DMS53 treated with DMSO at 0.1 percent for 48 hours (cell line): ENCODE data around the gene CD300H.

Experiments used
- DNase-seq: peaks from one replicate; lab custom pipeline; 2025; ENCODE audit not compliant: unreplicated experiment; lab: John Stamatoyannopoulos, UW

Gene CD300H

DNA sequence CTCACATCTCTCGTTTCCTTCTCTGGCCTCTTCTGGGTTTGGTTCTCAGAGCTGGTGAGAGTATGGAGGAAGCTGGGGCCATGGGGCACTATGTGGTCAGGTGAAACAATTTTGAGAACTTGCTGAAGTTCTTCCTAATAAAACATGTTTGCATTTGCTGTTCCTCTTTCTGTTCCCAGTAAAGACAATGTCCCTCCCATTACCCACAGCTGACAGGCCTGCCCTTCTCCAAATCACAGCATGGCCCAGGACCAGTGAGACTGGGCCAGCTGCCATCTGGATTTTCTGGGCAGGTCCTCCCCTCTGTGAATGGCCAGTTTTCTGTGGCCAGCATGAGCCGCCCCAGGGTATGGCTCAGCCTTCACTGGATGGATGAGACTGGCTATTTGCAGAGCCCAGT lies at the start of gene CD300H:
TSS of gene CD300H (minus strand) at position 113 of the 400 bp plus-strand sequence.
- DNase-seq, result no peak

DNA sequence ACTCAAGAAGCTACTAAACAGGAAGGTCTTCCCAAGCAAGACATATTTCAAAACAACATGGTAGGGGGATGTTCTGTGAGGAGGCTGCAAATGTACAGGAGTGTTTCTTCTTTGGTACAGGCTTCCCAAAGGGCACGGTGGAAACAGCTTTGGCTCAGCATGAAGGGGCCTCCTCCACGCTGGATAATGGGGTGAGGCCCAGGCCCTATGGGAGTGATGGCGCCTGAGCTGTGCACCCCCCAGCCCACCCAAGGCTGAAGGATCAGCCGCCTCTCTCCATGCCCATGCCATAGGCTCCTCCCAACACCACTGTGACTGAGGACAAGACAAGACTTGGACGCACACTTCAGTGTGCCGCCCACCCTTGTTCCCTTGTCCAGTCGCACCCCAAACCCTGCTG lies 49.4 kb upstream of the CD300H start:
- DNase-seq, result no peak

DNA sequence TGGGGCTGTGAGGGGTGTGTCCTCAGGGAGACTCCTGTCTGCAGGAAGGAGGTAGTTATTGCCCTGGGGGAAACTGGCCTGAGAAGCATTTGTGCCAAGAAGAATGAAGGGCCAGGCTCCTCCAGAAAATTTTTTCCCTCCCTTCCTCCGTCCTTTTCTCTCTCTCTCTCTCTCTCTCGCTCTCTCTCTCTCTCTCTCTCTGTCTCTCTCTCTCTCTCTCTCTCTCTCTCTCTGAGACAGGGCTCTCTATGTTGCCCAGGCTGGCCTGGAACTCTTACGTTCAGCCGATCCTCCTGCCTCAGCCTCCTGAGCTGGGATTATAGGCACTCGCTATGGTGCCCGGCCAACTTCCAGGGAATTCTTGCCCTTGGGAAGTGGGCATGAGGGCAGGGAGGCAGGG lies 44.7 kb upstream of the CD300H start:
- no peak for DNase-seq

DNA sequence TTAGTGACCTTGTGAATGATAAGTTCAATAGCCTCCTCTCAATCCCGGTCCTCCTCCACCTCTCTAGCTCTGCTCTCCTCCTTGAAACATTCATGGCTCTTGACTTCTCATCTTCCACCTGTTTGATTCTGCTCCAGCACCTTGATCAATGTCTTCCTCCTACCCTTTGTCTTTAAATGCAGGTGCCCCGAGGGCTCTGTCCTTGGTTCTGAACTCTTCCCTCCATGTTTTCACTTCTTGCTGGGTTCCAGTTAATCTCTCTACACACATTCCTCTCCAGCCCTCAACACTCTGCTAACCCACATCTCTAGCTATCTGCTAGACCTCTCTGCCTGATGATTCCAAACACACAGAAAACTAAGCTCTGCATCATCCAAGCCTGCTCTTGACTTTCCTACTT lies 42.8 kb upstream of the CD300H start:
- DNase-seq, result no peak

DNA sequence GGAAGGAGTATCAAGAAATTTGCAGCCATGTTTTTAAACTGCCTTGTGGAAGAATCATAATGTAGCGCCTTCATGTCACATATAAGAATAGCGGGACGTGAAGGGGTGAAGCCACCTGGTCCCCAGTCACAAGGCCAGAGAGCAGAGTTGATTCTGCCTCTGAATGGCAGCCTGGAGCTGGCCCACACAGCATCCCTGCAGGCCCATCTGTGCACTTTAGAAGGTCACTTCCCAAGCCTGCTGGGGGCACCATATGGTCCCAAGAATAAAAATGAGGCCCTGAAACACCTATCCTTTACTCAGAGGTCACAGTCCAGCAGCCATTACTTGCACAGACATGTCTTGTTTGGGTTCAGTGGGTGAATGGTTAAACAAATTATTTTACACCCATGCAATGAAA lies 41.2 kb upstream of the CD300H start:
- DNase-seq, result no peak

DNA sequence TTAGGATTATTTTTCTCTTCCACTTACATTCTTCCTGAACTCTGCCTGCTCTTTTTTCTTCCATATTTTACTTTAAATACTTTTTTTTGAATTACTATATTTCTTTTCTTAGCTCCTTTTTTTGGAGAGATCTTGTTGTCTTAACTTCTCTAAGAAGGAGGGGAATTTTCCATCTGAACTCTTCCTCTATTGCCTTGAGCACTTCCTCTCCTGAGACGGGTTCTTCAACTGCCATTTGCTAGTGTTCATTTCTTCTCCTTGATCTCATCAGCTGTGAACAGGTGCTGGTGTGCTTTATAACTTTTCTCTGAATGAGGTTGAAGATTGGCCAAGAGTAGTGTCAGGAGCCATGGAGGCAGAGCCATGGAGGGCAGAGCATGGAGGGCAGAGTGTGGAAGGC lies 39.9 kb upstream of the CD300H start:
- DNase-seq, result no peak

DNA sequence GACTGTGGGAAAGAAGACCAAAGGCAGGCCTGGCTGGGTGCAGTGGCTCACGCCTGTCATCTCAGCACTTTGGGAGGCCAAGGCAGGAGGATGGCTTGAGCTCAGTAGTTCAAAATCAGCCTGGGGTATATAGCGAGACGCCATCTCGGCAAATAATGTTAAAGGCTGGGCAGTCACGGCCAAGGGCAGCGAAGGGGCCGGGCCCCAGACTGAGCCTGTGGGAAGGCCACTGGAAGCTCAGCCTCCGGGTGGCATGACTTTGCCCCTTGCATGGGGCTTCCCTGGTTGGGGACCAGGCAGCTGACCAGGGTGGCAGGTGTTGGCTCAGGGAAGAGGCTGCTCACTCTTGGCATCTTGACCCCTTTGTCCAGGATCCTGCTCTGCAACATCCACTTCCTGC lies 38.7 kb upstream of the CD300H start:
- DNase-seq, result no peak

DNA sequence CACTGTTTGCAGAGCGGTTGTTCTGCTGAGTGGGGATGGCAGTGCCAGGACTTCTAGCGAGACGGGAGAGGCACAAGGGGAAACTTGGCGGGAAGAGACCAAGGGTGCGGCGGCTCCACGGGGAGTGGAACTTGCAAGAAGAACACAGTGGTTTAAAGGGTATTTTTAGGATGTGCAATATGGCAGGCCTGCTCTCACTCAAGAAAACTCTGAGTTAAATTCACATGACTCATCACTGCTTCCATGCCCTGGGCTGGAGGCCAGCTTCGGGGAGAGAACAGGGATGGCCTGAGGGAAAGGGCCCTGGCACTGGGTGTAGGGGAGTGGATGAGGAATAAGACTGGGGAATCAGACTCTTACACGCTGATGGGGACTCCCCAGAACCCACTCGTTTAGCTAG lies 38.1 kb upstream of the CD300H start:
- DNase-seq, result no peak

DNA sequence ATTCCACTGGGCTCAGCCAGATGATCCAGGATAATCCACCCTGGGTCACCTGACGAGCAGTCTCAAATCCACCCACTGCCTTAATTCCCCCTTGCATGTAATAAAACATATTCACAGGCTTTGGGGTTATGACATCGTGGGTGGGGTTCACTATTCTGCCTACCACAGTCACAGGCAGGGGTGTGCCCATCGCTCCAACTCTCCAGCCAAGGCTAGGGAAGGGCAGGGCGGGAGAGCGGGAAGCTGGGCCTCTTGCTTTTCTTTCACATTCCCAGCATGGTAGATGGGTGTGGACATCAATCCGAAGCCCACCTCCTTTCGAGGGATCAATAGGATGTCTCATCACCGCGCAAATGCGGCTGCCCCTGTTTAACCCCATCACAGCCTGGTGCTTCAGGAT lies 37.5 kb upstream of the CD300H start:
- DNase-seq, result no peak

DNA sequence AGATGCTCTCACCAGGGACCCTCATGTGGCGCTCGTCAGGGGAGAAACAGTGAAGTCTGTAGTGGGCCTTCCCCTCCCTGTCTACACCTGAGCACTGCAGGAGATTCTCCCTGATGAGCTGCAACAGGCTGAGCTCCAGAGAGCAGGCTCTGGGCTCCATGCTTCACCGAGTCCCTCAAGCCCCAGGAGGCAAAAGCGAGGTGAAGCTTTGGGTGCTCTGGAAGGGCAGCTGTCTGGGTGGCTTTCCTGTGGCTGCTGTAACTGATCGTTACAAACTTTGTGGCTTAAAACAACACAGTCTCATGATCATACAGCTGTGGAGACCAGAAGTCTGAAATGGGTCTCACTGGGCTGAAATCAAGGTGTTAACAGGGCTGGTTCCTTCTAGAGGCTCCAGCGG lies 36.9 kb upstream of the CD300H start:
- no peak for DNase-seq

DNA sequence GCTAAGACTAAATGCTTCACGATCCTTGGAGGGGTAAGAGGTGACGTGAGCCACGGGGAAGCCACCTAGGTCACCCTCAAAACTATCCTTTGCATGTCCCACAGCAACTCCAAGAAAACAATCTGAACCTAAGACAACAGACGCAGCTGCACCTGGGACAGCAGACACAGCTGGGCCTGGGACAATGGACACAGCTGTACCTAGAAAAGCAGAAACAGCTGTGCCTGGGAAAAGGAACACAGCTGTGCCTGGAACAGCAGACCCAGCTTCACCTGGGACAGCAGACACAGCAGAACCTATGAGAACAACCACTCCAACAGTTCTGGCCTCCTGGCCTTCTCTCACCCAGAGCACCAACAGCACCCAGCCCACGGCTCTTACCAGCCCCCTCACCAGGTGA lies 36.4 kb upstream of the CD300H start:
- no peak for DNase-seq

DNA sequence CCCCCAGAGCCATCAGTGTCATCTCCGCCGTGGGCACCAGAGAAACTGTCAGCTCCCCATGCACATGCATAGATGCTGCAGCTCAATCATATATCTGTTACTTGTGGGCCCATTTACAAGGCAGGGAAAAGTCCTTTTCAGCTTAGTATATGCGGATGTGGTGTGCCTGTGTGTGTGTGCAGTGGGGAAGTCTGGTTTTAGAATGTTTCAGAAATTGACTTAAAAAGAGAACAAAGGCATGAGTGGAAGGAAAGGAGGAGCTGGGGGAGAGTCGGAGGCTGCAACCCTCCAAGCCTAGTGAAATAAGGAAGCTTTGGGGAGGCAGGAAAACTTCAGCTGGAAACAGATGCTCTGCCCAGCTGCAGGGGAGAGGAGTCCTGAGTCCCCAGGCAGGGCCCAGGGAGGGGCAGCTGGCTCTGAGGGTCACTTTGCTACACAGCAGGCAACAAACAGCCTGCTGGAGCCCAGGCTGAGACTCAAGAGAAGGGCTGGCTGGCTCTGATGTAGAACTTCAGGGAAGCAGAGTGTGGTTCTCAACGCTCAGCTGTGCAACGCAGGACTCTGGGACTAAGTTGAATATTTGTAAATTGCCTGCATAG lies 35.8 kb upstream of the CD300H start:
- DNase-seq, result no peak

DNA sequence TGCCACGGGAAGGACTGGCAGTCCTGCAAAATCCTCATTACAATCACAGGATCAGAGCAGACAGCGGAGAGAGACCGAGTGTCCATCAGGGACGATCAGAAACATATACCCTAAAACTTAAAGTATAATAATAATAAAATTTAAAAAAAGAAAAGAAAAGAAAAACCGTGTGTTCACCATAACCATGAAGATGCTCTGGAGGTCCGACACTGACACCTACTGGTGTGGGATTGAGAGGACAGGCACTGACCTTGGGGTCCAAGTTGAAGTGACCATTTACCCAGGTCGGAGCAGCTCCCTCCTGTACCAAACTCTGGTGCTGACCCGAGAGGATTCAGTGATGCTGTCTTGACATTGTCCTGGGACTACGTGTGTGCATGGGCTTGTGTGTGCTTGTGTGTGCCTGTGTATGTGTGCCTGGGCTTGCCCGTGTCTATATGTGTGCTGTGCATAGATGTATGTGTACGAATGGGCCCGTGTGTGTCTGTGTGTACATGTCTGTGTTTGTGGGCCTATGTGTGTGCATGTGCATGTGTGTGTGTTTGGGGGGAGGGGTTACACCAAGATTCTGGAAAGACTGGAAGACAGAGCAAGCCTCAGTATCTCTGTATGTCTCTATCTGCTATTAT lies 34.7 kb upstream of the CD300H start:
- peak; percentile 42 for DNase-seq

DNA sequence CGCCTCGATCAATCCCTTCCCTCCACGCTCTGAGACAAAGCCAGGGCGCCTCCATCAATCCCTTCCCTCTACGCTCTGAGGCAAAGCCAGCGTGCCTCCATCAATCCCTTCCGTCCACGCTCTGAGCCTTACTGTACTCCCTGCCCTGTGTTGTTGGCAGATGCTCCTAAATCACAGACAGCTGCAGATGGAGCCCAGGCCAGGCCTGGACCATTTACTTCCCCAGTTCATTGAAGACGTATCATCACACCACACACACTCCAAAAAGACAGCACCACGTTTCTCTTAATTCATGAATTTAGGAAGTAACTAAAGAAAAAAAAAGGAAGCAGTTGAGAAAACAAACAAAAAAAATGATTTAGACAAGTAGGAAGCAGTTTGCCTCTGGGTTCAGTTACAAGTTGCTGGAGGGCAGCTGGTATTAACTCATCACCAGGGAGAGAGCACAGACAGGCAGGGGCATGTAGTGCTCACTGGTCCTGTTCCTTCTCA lies 32.2 kb upstream of the CD300H start:
- no peak for DNase-seq

DNA sequence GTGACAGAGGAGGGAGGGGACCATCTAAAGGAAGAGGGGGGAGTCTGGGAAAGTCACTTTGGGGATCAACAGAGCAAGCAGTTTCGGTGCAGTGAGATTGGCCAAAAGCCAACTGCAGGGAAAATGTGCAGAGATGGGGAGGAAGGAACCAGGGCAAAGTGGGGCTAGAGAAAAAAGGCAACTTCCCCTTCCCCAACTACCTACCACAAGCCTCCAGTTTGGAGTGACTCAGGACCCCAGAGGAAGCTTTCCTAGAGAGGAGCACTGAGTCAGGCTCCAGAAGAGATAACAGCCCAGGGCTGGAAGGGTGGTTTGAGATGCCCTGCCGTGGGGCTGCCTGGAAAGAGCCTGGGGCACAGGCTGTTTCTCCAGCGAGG lies 31.7 kb upstream of the CD300H start:
- DNase-seq, result no peak

DNA sequence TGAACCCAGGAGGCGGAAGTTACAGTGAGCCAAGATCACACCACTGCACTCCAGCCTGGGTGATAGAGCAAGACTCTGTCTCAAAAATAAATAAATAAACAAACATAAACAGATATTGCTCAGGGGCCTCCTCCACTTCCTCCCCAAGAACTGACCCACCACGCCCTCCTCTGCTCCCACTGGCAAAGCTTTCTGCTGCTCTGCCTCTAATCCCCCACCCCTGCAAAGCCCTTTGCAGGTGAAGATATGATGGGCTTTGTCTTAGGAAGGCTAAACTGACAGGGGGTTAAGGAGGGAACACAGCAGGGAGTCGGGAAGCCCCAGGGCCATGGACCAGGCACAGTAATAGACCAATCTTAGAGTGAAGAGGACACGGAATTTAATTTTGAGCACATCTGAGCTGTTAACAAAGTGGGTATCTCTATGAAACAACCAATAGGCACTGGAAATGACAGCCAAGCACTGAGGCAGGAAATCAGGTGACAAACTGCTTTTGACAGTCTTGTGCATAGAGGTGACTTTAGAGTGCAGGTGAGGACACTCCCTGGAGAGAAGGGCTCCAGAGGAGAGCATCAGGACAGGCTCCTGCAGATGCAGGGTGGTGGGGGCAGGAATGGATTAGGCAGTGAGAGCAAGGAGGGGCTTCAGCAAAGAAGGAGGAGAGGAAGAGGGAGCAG lies 31.2 kb upstream of the CD300H start:
- no peak for DNase-seq

DNA sequence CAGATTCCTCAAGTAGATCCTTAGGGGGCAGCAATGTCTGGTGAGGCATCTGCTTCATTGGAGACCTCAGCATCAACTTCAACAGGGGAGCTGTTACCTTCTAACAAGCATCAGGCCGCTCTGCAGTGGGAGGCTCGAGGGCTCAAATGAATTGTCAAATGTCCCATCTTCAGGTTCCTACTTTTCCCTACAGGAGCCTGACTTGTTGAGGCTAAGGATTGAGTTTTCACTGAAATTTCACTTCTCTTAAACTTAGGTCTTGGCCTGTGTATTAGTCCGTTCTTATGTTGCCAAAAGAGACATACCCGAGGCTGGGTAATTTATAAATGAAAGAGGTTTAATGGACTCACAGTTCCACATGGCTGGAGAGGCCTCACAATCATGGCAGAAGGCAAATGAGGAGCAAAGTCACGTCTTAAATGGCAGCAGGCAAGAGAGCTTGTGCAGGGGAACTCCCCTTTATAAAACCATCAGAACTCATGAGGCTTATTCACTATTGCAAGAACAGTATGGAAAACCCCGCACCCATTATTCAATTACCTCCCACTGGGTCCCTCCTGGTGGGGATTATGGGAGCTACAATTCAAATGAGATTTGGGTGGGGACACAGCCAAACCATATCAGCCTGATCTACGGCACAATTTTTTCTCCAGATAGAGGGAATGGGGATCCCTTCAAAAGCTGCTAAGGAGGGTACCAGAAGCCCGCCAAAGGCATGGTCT lies 29.9 kb upstream of the CD300H start:
- DNase-seq, result no peak

DNA sequence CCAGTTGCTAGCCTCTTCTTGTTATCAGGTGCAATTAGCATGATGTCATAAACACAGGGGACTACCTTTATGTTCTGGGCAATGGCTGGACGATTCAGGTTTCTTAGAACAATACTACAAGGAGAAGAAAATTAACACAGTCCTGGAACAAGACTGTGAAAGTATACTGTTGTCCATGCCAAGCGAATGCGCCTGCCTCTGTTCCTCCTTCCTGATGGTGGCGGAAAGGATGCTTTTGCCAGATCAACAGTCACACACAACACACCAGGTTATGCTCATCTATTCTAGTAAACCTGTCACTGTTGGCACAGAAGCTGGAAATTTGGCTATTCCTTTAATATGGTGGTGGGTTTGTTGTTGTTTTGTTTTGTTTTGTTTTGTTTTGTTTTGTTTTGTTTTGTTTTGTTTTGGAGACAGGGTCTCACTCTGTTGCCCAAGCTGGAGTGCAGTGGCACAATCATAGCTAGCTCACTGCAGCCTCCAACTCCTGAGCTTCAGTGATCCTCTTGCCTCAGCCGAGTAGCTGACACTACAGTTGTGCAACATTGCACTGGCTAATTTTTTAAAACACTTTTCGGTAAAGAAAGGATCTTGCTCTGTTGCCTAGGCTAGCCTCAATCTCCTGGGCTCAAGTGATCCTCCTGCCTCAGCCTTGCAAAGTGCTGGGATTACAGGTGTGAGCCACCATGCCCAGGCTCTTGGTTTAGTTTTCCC lies 27.9 kb upstream of the CD300H start:
- no peak for DNase-seq

DNA sequence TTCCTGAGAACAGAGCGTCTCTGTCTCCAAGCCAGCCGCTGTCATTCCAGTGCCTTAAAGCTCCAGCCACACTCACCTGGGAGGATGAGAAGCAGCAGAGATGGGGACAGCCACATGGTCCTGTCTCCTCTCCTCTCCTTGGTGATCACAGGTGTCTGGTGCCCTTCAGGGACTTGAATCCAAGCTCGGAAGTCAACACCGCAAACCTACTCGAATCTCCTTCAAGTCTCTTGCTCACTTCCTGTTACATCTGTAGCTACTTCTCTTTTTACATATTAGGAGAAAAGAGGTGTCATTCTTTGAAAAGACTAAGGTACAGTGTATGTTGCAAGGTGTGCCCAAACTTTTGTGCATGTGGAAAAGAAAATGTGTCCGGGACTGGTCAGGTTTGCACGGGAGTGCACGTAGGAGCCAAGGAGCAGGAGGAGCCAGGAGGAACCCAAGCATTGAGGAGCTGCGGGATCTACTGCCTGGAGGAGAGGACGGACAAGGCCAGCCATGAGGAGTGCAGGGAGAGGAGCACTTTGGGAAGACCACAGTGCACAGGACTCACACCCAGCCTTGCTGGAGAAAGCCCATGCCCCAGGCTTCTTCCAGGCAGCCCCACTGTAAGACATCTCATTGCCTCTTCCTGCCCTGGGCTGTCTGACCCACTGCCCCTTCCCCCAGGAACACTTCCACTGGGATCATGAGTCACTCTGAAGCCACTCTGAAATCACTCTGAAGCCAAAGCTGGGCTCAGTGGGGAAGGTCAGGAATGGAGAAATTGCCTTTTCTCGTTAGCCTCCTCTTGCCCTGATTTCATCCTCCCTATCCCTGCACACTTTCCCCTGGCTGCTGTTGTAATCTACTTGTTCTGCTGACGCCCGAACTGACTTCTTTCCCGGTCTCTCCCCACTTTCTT lies 25.0 kb upstream of the CD300H start, which contains the start of gene CD300LD:
TSS of gene CD300LD (minus strand) at position 197 of the 904 bp plus-strand sequence. CDS start at position 116, 81 bp downstream.
- no peak for DNase-seq

DNA sequence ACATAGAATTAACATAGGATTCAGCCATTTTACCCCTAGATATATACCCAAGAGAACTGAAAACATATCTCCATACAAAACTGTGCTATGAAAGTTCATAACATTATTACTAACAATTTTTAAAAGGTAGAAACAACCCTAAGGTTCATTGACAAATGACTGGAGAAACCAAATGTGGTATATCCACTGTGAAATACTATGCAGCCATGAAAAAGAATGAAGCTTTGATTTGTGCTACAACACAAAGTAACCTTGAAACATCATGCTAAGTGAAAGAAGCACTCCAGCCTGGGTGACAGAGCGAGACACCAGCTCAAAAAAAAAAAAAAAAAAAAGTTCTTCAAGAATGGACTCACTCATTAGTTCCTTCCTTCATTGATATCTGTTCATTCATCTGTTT lies 24.2 kb upstream of the CD300H start:
- no peak for DNase-seq
